ENCODE results near the gene KIT. TPM values are rescaled to one million over a fixed set of nuclear protein-coding genes. Genes with fewer than 3 reads are reported as not detected.
A peak's percentile ranks its signal among the peaks of the same experiment; 100 is the strongest.

KIT gene
- total and polyA plus RNA-seq, 2 of the 13 experiments (the other 11 are each of a cell fraction or from before 2014, with no cell fraction given), result not detected

DNA sequence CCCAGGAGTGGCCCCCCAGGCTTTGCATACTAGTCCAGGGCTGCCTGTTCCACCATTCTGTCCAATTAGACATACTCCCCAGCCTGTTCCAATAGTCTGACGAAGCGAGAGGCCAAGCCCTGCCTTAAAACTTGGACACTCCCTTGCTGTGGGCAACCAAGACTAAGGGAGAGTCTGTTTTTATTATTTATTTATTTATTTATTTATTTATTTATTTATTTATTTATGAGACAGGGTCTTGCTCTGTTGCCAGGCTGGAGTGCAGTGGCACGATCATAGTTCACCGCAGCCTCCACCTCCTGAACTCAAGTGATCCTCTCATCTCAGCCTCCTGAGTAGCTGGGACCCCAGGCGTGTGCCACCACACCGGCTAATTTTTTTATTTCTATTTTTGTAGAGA, 6.6 kb downstream of the KIT start (continued):
- TF ChIP-seq, protein P1, sequence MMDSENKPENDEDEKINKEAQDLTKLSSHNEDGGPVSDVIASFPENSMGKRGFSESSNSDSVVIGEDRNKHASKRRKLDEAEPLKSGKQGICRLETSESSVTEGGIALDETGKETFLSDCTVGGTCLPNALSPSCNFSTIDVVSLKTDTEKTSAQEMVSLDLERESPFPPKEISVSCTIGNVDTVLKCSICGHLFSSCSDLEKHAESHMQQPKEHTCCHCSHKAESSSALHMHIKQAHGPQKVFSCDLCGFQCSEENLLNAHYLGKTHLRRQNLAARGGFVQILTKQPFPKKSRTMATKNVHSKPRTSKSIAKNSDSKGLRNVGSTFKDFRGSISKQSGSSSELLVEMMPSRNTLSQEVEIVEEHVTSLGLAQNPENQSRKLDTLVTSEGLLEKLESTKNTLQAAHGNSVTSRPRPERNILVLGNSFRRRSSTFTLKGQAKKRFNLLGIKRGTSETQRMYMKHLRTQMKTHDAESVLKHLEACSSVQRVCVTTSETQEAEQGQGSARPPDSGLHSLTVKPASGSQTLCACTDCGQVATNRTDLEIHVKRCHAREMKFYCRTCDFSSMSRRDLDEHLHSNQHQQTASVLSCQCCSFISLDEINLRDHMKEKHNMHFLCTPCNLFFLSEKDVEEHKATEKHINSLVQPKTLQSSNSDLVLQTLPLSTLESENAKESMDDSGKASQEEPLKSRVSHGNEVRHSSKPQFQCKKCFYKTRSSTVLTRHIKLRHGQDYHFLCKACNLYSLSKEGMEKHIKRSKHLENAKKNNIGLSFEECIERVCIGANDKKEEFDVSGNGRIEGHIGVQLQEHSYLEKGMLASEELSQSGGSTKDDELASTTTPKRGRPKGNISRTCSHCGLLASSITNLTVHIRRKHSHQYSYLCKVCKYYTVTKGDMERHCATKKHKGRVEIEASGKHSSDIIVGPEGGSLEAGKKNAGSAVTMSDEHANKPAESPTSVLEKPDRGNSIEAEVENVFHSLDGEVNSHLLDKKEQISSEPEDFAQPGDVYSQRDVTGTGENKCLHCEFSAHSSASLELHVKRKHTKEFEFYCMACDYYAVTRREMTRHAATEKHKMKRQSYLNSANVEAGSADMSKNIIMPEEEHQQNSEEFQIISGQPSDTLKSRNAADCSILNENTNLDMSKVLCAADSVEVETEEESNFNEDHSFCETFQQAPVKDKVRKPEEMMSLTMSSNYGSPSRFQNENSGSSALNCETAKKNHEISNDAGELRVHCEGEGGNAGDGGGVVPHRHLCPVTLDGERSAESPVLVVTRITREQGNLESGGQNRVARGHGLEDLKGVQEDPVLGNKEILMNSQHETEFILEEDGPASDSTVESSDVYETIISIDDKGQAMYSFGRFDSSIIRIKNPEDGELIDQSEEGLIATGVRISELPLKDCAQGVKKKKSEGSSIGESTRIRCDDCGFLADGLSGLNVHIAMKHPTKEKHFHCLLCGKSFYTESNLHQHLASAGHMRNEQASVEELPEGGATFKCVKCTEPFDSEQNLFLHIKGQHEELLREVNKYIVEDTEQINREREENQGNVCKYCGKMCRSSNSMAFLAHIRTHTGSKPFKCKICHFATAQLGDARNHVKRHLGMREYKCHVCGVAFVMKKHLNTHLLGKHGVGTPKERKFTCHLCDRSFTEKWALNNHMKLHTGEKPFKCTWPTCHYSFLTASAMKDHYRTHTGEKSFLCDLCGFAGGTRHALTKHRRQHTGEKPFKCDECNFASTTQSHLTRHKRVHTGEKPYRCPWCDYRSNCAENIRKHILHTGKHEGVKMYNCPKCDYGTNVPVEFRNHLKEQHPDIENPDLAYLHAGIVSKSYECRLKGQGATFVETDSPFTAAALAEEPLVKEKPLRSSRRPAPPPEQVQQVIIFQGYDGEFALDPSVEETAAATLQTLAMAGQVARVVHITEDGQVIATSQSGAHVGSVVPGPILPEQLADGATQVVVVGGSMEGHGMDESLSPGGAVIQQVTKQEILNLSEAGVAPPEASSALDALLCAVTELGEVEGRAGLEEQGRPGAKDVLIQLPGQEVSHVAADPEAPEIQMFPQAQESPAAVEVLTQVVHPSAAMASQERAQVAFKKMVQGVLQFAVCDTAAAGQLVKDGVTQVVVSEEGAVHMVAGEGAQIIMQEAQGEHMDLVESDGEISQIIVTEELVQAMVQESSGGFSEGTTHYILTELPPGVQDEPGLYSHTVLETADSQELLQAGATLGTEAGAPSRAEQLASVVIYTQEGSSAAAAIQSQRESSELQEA (CRISPR knock-in tag; IDR thresholded peaks at IDR 0.05; ENCODE audit: not compliant biosample characterization), result no peak

DNA sequence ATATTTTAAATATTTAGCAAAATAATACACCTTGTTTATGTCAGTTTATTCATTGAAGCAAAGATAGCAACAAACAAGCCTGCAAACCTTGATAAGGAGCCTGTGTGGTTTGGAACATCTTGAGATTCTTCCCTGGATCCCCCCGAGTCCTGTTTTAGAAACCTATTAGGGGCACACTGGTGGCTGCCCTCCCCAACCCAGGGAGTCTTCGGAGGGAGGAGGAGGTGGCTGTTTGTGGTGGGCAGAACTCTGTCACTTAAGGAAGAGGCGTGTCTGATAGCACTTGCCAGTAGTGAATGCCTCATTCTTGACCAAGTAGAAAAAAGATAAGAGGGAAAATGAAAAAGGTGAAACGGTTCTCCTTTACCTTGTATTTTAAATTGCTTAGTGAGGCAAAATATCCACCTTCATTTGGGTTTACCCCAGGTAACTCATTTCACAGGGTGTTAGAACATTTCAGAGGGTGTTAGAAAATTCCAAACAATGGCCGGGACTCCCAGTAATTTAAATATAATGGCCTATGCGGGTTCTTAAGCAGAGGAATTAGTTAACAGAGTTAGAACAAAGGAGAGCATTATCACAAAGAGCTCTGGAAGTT, 10.4 kb downstream of the KIT start:
- H3K79me2 ChIP-seq (ENCODE audit: insufficient read depth, low read length), result no peaks in the 10 kb centered on the region
- no peaks in the 10 kb centered on the region for H3K36me3 ChIP-seq (replicated peaks in 1 of 2; ENCODE audit: control insufficient read depth in 1 of 2, insufficient read depth in 2 of 2, low read length in 2 of 2)
- no peak overlapping the region for H3K4me3 ChIP-seq (replicated peaks in 1 of 3; ENCODE audit: insufficient read depth in 1 of 3, low read depth in 2 of 3, low read length in 3 of 3)
- CTCF ChIA-PET (ENCODE audit: low intra/inter-chr PET ratio, low total read pairs), result no interaction called here
- H3K27me3 ChIP-seq (ENCODE audit: control insufficient read depth in 1 of 2, insufficient read depth in 2 of 2, low read length in 2 of 2), result peaks cover 0 to 8% of the 10 kb centered on the region in 2 experiments; a peak in 1 of 5 replicates
- no TSS peak for BruUV-seq (replicated peaks)
- 0% methylated on average over 6 of the region's 6 CpGs for WGBS (ENCODE audit: low lambda C conversion rate)
- DNase-seq (ENCODE audit: low spot score), result no peak
- no peak overlapping the region for H3K27ac ChIP-seq (ENCODE audit: extremely low read length, insufficient read depth, low read length)
- no peaks in the 10 kb centered on the region for H3K9me3 ChIP-seq (ENCODE audit: low read length)
- H3K4me1 ChIP-seq (ENCODE audit: insufficient read depth, low read length), result no peaks in the 10 kb centered on the region
- FAIRE-seq, result no peak
- in situ Hi-C loops (cut with HindIII; ENCODE audit: extremely low pct_ligation_motif_present, low pct_unique_long_range_greater_than_20kb) (no loop called here), intact Hi-C loops (cut with micrococcal nuclease; ENCODE audit: unreplicated experiment) (no loop called here)
- H3K4me2 ChIP-seq (ENCODE audit: low read depth, low read length), result no peak overlapping the region
- H2AFZ ChIP-seq (ENCODE audit: low read length), result no peak overlapping the region
- H3K9ac ChIP-seq (ENCODE audit: insufficient read depth, low read depth, low read length), result no peak overlapping the region
- H4K20me1 ChIP-seq (ENCODE audit: insufficient read depth, low read length), result no peaks in the 10 kb centered on the region
- ATAC-seq, result no peak
- POLR2A ChIA-PET, result no interaction called here
- TF ChIP-seq MAFK (conservative IDR thresholded peaks at IDR 0.05 in 1 of 2, IDR thresholded peaks at IDR 0.05 in 1 of 2; ENCODE audit: low read length in 2 of 2) (peak; percentile 23 to 65; a peak in 3 of 4 replicates), MAFF (IDR thresholded peaks at IDR 0.05; ENCODE audit: low read depth, low read length) (0 out of 2 replicates have a peak, but pooled peaks have one; percentile 20), MAZ (IDR thresholded peaks at IDR 0.05; ENCODE audit: borderline replicate concordance, low read depth, low read length) (no peak), MAZ (CRISPR knock-in tag; IDR thresholded peaks at IDR 0.05; ENCODE audit: low read depth) (no peak), FLYWCH1 (CRISPR knock-in tag; IDR thresholded peaks at IDR 0.05) (no peak), SATB2 (CRISPR knock-in tag; IDR thresholded peaks at IDR 0.05) (no peak), BHLHE40 (IDR thresholded peaks at IDR 0.05; ENCODE audit: low read length) (no peak), NFKBIZ (CRISPR knock-in tag; IDR thresholded peaks at IDR 0.05) (no peak), GABPB1 (CRISPR knock-in tag; IDR thresholded peaks at IDR 0.05) (no peak), PCBP1 (IDR thresholded peaks at IDR 0.05; ENCODE audit: borderline replicate concordance, low read depth, low read length) (no peak), DR1 (CRISPR knock-in tag; IDR thresholded peaks at IDR 0.05) (no peak), ZBTB3 (CRISPR knock-in tag; IDR thresholded peaks at IDR 0.05; ENCODE audit: borderline replicate concordance, low read depth) (no peak), ZNF562 (CRISPR knock-in tag; IDR thresholded peaks at IDR 0.05; ENCODE audit: borderline replicate concordance) (no peak), SOX6 (IDR thresholded peaks at IDR 0.05) (no peak), SOX6 (CRISPR knock-in tag; IDR thresholded peaks at IDR 0.05) (no peak)

All from HepG2 (cell line).